Liver (tissue), 9 donors: ENCODE data around the gene TRPC4AP. TPM values are rescaled to one million over a fixed set of nuclear protein-coding genes. Genes with fewer than 3 reads are reported as not detected.

Source experiments
- DNase-seq: peaks from one replicate; pipeline ENCODE4 v3.0.0-alpha.2; 2017; ENCODE audit warnings: low spot score
- H3K27ac ChIP-seq, 2 donors: one replicate each; pipeline ENCODE4 v1.7.0; 2013; ENCODE audit warnings: inconsistent platforms in 2 of 2, low read length in 2 of 2, control low read depth in 1 of 2, low read depth in 1 of 2, mild to moderate bottlenecking in 1 of 2
- H3K27me3 ChIP-seq, 4 donors: one replicate each; pipeline versions ENCODE4 v1.6.1 to v1.7.0; 2013; ENCODE audit warnings: low read length in 3 of 4, inconsistent platforms in 1 of 4, mild to moderate bottlenecking in 1 of 4, moderate library complexity in 1 of 4; ENCODE audit not compliant: control insufficient read depth in 4 of 4, insufficient read depth in 4 of 4
- H3K36me3 ChIP-seq, 4 donors: one replicate each; pipeline versions ENCODE4 v1.6.1 to v1.7.0; 2013; ENCODE audit warnings: low read length in 3 of 4, mild to moderate bottlenecking in 3 of 4, low read depth in 1 of 4, moderate library complexity in 1 of 4; ENCODE audit not compliant: control insufficient read depth in 4 of 4, insufficient read depth in 3 of 4
- H3K4me1 ChIP-seq, 4 donors: one replicate each; pipeline versions ENCODE4 v1.6.1 to v1.7.0; 2013; ENCODE audit warnings: low read length in 3 of 4, mild to moderate bottlenecking in 3 of 4, moderate library complexity in 1 of 4; ENCODE audit not compliant: control insufficient read depth in 4 of 4, insufficient read depth in 4 of 4
- H3K4me3 ChIP-seq, 3 donors: one replicate each; pipeline versions ENCODE4 v1.6.1 to v1.7.0; 2013; ENCODE audit warnings: low read length in 3 of 3, control low read depth in 1 of 3, low read depth in 1 of 3, mild to moderate bottlenecking in 1 of 3
- H3K9ac ChIP-seq, 2 donors: one replicate each; pipeline ENCODE4 v1.7.0; 2013; ENCODE audit warnings: low read length in 2 of 2, mild to moderate bottlenecking in 2 of 2, moderate library complexity in 2 of 2, control low read depth in 1 of 2, low read depth in 1 of 2
- H3K9me3 ChIP-seq, 4 donors: one replicate each; pipeline versions ENCODE4 v1.6.1 to v1.7.0; 2013; ENCODE audit warnings: low read length in 3 of 4; ENCODE audit not compliant: control insufficient read depth in 4 of 4
- ATF3 ChIP-seq: IDR thresholded peaks from 2 replicates; pipeline ENCODE4 v1.6.1; 2016; ENCODE audit warnings: antibody characterized with exemption
- CTCF ChIP-seq: fragments of 150-350 bp; IDR thresholded peaks from 2 replicates; pipeline ENCODE4 v1.5.1; 2017; ENCODE audit warnings: improper control_type of control experiment, low read depth, low read length; ENCODE audit not compliant: missing input control
- EGR1 ChIP-seq, 2 donors: IDR thresholded peaks; 2 replicates each; pipeline ENCODE4 v1.6.1; 2016 to 2018; ENCODE audit warnings: antibody characterized with exemption in 2 of 2, low read depth in 2 of 2
- FOXA1 ChIP-seq: IDR thresholded peaks from 2 replicates; pipeline ENCODE4 v1.6.1; 2016; ENCODE audit warnings: antibody characterized with exemption
- FOXA2 ChIP-seq: IDR thresholded peaks from 2 replicates; pipeline ENCODE4 v1.6.1; 2016; ENCODE audit warnings: antibody characterized with exemption
- GABPA ChIP-seq, 2 donors: IDR thresholded peaks in 1 of 2; conservative IDR thresholded peaks in 1 of 2; 2 replicates each; pipeline ENCODE4 v1.6.1; 2016; ENCODE audit warnings: antibody characterized with exemption in 2 of 2, mild to moderate bottlenecking in 1 of 2, moderate library complexity in 1 of 2
- HNF4A ChIP-seq, 2 donors: conservative IDR thresholded peaks; 2 replicates each; pipeline ENCODE4 v1.6.1; 2016; ENCODE audit warnings: antibody characterized with exemption in 2 of 2, mild to moderate bottlenecking in 2 of 2
- HNF4G ChIP-seq: IDR thresholded peaks from 2 replicates; pipeline ENCODE4 v1.6.1; 2016; ENCODE audit warnings: antibody characterized with exemption
- JUND ChIP-seq, 2 donors: IDR thresholded peaks; 2 replicates each; pipeline ENCODE4 v1.6.1; 2016; ENCODE audit warnings: antibody characterized with exemption in 2 of 2
- MAX ChIP-seq: IDR thresholded peaks from 2 replicates; pipeline ENCODE4 v1.6.1; 2016; ENCODE audit warnings: antibody characterized with exemption
- NR2F2 ChIP-seq: IDR thresholded peaks from 2 replicates; pipeline ENCODE4 v1.6.1; 2016; ENCODE audit warnings: antibody characterized with exemption
- RAD21 ChIP-seq, 2 donors: IDR thresholded peaks; 2 replicates each; pipeline ENCODE4 v1.6.1; 2016; ENCODE audit warnings: antibody characterized with exemption in 2 of 2, mild to moderate bottlenecking in 2 of 2
- REST ChIP-seq: IDR thresholded peaks from 2 replicates; pipeline ENCODE4 v1.6.1; 2016; ENCODE audit warnings: antibody characterized with exemption, mild to moderate bottlenecking
- RXRA ChIP-seq, 2 donors: IDR thresholded peaks; 2 replicates each; pipeline ENCODE4 v1.6.1; 2017 to 2018; ENCODE audit warnings: antibody characterized with exemption in 2 of 2, mild to moderate bottlenecking in 1 of 2
- SP1 ChIP-seq: IDR thresholded peaks from 2 replicates; pipeline ENCODE4 v1.6.1; 2018; ENCODE audit warnings: antibody characterized with exemption, mild to moderate bottlenecking
- TAF1 ChIP-seq: conservative IDR thresholded peaks from 2 replicates; pipeline ENCODE4 v1.6.1; 2016; ENCODE audit warnings: antibody characterized with exemption, mild to moderate bottlenecking
- YY1 ChIP-seq: IDR thresholded peaks from 2 replicates; pipeline ENCODE4 v1.6.1; 2016; ENCODE audit warnings: antibody characterized with exemption, mild to moderate bottlenecking
- ZBTB33 ChIP-seq: IDR thresholded peaks from 2 replicates; pipeline ENCODE4 v1.6.1; 2016; ENCODE audit warnings: antibody characterized with exemption
- WGBS: extraction: QIAGEN DNeasy Blood & Tissue Kit; methylation state at CpG from one replicate; pipeline ENCODE4 v1.1.7; 2013; 5-methylcytosine and 5-hydroxymethylcytosine counted together
- polyA plus RNA-seq, 2 donors: library from polyadenylated mRNA; stranded (reverse) in 1 of 2; unstranded in 1 of 2; fragments of 200-250 nt in 1 of 2; fragments of >200 nt in 1 of 2; fragmentation: Nextera tagmentation in 1 of 2; extraction: Ambion mirVana in 1 of 2; gene quantifications; one replicate each; pipeline versions ENCODE4 v1.2.1 to v1.2.3, GENCODE V29; 2013 to 2015
- total RNA-seq, 2 donors: library from RNA; depleted of rRNA; stranded (reverse); fragments of >200 nt; gene quantifications; one replicate each; pipeline ENCODE4 v1.2.3, GENCODE V29; 2014
- donor health status: healthy.
- donor health status: healthy.
- donor health status: healthy.
- donor health status: healthy.
- donor health status: healthy.

Gene TRPC4AP
- total and polyA plus RNA-seq, 4 donors: 26.3 to 57.2 (median 33.8) TPM

GRCh38 chr20:35003211-35004031 lies 89.2 kb downstream of the TRPC4AP start:
- 95% methylated on average over 25 of the region's 25 CpGs for WGBS
- TF ChIP-seq FOXA1: no peak
- no peak for TF ChIP-seq EGR1 (IDR thresholded peaks at IDR 0.05; ENCODE audit: low read depth in 2 of 2)
- TF ChIP-seq CTCF: no peak
- TF ChIP-seq MAX: no peak
- no peak for TF ChIP-seq TAF1
- TF ChIP-seq ATF3: no peak
- TF ChIP-seq REST: no peak
- TF ChIP-seq YY1: no peak
- TF ChIP-seq HNF4A (conservative IDR thresholded peaks at IDR 0.05): no peak
- TF ChIP-seq FOXA2: no peak
- no peak for TF ChIP-seq RXRA (IDR thresholded peaks at IDR 0.05)
- TF ChIP-seq GABPA (IDR thresholded peaks at IDR 0.05 in 1 of 2, conservative IDR thresholded peaks at IDR 0.05 in 1 of 2): no peak
- TF ChIP-seq NR2F2: no peak
- TF ChIP-seq HNF4G: no peak
- no peak for TF ChIP-seq SP1
- no peak for TF ChIP-seq ZBTB33
- TF ChIP-seq RAD21 (IDR thresholded peaks at IDR 0.05): no peak
- TF ChIP-seq JUND (IDR thresholded peaks at IDR 0.05): no peak

More at GRCh38 chr20:35003211-35004031, 89.2 kb downstream of the TRPC4AP start:
- Histone ChIP-seq H3K36me3 (peaks cover 46 to 96% (median 53%) of the 10 kb centered on the region in 4 donors), H3K27me3 (no peaks in the 10 kb centered on the region), H3K4me3 (no peak overlapping the region), H3K9me3 (no peaks in the 10 kb centered on the region), H3K27ac (no peak overlapping the region), H3K9ac (no peak overlapping the region), H3K4me1 (peaks cover 2 to 13% (median 5%) of the 10 kb centered on the region in 4 donors)
- no peak for DNase-seq
